ENCODE data around the gene ETS1. TPM values are rescaled to one million over a fixed set of nuclear protein-coding genes. Genes with fewer than 3 reads are reported as not detected.

The ETS1 gene
- total RNA-seq, 2 donors from 2014 or later: 33.6 to 116 TPM

DNA sequence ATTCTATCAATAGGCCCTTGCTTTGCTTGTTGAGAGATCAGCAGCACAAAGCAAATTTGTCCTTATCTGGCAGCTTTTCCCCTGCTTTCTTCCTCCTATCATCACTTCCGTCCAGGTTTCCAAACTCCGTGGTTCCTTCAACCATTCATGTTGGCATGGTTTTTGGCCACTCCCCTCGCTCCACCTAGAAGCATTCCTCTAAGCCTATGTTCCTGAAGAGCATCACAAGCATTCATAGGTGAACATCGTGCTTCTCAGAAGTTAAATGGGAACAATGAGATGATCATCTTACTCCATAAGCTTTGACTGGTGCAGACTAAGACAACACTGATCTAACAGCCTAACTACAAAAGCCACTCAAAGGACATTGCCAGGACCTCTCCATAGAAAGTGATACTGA lies 86.3 kb downstream of the ETS1 start:
- H3K27ac ChIP-seq: peak overlapping the region; percentile 74 to 84
- peaks cover 88 to 99% of the 10 kb centered on the region in 2 donors for H3K4me1 ChIP-seq (ENCODE audit: control insufficient read depth in 1 of 2, low read depth in 2 of 2)
- no peak for TF ChIP-seq CTCF (IDR thresholded peaks at IDR 0.05)

GRCh38 chr11:128500493-128500892 lies 86.9 kb downstream of the ETS1 start:
- Histone ChIP-seq H3K4me3 (no peak overlapping the region), H3K36me3 (no peaks in the 10 kb centered on the region), H3K27ac (peak overlapping the region; percentile 74 to 84), H3K4me1 (ENCODE audit: control insufficient read depth in 1 of 2, low read depth in 2 of 2) (peaks cover 91 to 99% of the 10 kb centered on the region in 2 donors), H3K9me3 (no peaks in the 10 kb centered on the region), H3K27me3 (replicated peaks; ENCODE audit: insufficient read depth) (no peaks in the 10 kb centered on the region)
- TF ChIP-seq CTCF (IDR thresholded peaks at IDR 0.05): no peak
- DNase-seq (ENCODE audit: low spot score) (no peak), ATAC-seq (ENCODE audit: insufficient number of reproducible peaks, low FRiP score, low read depth) (no peak)

More for the DNA sequence above, 86.3 kb downstream of the ETS1 start:
- Histone ChIP-seq H3K9me3 (no peaks in the 10 kb centered on the region), H3K27me3 (replicated peaks; ENCODE audit: insufficient read depth) (no peaks in the 10 kb centered on the region), H3K4me3 (no peak overlapping the region), H3K36me3 (no peaks in the 10 kb centered on the region)
- no peak for ATAC-seq (ENCODE audit: insufficient number of reproducible peaks, low FRiP score, low read depth)
- DNase-seq (ENCODE audit: low spot score): no peak

GRCh38 chr11:128499613-128500253 lies 87.6 kb downstream of the ETS1 start:
- no peak for DNase-seq (ENCODE audit: low spot score)
- Histone ChIP-seq H3K4me3 (peak overlapping the region; percentile 47), H3K27ac (peak overlapping the region; percentile 74 to 84), H3K27me3 (replicated peaks; ENCODE audit: insufficient read depth) (no peaks in the 10 kb centered on the region), H3K9me3 (no peaks in the 10 kb centered on the region), H3K36me3 (no peaks in the 10 kb centered on the region), H3K4me1 (ENCODE audit: control insufficient read depth in 1 of 2, low read depth in 2 of 2) (peaks cover 89 to 99% of the 10 kb centered on the region in 2 donors)
- no peak for ATAC-seq (ENCODE audit: insufficient number of reproducible peaks, low FRiP score, low read depth)
- TF ChIP-seq CTCF (IDR thresholded peaks at IDR 0.05): no peak

DNA sequence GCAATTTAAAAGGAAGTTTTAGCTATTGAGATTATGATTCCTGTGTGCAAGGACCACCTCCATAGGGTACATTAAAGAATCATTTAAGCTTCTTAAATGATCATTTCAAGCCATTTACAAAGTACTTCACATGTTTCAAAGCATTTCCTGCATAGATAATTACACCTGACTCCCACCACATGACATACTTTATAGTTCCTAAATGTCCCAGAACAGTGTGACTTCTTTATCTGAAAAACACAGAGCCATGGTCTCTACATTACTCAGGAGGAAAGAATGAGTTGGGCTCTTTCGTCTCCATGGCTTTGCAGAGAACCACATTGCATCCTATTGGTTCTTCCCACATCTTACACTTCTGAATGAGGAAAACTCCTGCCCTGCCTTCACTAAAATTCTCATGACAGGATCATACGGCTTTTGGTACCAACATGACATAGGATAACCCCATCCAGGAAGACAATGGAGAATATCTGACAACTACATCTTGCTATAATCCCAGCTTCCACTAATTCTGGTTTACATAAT lies 88.6 kb downstream of the ETS1 start:
- TF ChIP-seq CTCF (IDR thresholded peaks at IDR 0.05): no peak
- Histone ChIP-seq H3K4me3 (no peak overlapping the region), H3K27ac (peak overlapping the region; percentile 74 to 84), H3K4me1 (ENCODE audit: control insufficient read depth in 1 of 2, low read depth in 2 of 2) (peaks cover 81 to 97% of the 10 kb centered on the region in 2 donors), H3K9me3 (no peaks in the 10 kb centered on the region), H3K27me3 (replicated peaks; ENCODE audit: insufficient read depth) (no peaks in the 10 kb centered on the region), H3K36me3 (no peaks in the 10 kb centered on the region)
- ATAC-seq (ENCODE audit: insufficient number of reproducible peaks, low FRiP score, low read depth): no peak
- DNase-seq (ENCODE audit: low spot score): no peak

GRCh38 chr11:128497776-128498095 lies 89.6 kb downstream of the ETS1 start:
- no peak for TF ChIP-seq CTCF (IDR thresholded peaks at IDR 0.05)
- H3K36me3 ChIP-seq: no peaks in the 10 kb centered on the region
- H3K27me3 ChIP-seq (replicated peaks; ENCODE audit: insufficient read depth): no peaks in the 10 kb centered on the region
- H3K4me3 ChIP-seq: peak overlapping the region; percentile 57
- peaks cover 76 to 95% of the 10 kb centered on the region in 2 donors for H3K4me1 ChIP-seq (ENCODE audit: control insufficient read depth in 1 of 2, low read depth in 2 of 2)
- no peak for ATAC-seq (ENCODE audit: insufficient number of reproducible peaks, low FRiP score, low read depth)
- no peak for DNase-seq (ENCODE audit: low spot score)
- H3K9me3 ChIP-seq: no peaks in the 10 kb centered on the region
- H3K27ac ChIP-seq: peak overlapping the region; percentile 81 to 84
